Activated CD8-positive, alpha-beta memory T cell treated with anti-CD3 and anti-CD28 coated beads, Interleukin-2, amount 50 U/mL, for 1 hour (primary cell): ENCODE measurements around the gene UGT2B11.
"Not testable (repeated sequence)": the region's sequence is repeated elsewhere in the genome, so short reads cannot be mapped to it uniquely, and the experiment has no call there.

Experiments used
- DNase-seq: peaks from one replicate; pipeline ENCODE4 v3.0.0-alpha.2; 2020; ENCODE audit errors: extremely low read depth

UGT2B11 gene

DNA sequence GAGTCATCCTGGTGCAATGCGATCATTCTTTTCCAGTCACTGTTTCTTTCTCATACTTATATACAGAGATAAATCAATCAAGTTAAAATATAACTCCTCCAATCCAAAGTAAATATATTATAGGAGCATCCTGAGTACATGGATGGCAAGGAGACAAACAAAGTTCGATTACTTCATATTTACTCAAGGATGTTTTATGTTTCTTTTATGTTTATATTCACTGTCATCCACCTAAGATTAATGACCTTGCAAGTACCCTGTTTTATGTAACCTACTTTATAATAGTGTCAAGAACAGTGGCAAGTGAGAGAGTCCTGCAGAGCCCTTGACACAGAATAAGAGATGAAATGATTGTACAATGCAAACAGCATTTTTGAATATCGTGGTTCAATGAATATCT lies at the start of gene UGT2B11:
TSS of gene UGT2B11 (minus strand) at position 33 of the 400 bp plus-strand sequence. CDS start at position 7, 26 bp downstream.
- no peak for DNase-seq

DNA sequence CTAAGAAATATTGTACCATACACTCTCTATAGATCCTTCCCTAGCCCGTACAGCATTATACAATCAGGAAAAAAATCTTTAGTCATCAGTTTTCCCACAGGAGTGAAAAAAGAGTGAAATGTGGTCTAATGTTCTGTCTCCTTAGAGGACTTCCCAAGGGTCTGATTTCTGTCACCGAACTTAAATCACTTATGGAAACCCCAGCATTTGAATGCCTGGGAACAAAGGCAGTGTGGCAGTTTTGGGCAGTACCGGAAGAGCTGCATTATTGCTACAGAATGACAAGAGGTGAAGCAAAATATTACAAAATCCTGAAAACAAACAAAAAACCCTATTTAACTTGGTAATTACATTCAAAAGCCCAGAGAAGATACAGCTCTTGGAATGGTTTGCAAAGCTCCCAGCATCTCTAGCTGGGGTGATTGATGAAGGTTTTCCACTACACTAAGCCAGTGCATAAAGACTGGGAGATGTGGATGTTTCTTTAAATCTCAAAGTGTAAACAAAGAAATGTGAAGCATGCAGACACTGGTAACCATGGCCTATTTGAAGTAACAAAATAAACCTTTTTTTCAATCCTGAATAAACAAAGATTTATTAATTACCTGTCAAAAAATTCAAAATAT lies 38.7 kb upstream of the UGT2B11 start:
- DNase-seq = not testable (repeated sequence)

DNA sequence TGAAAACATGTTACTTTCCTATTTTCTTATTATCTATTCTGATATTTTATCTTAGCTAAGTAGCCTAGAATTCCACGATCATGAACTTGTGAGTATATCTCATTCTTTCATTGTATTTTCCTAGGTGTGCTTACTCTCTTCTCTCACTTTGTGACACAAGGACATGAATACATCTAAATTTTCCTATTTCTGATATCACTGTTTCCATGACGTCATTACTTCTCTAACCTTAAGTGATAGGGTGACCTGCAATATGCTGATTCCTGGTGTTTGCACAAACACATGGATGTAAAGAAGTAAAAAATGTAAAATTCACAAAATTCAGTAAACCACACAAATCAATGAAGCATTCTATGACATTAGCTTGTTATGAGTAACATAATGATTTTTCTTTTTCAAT lies 36.3 kb upstream of the UGT2B11 start:
- not testable (repeated sequence) for DNase-seq

DNA sequence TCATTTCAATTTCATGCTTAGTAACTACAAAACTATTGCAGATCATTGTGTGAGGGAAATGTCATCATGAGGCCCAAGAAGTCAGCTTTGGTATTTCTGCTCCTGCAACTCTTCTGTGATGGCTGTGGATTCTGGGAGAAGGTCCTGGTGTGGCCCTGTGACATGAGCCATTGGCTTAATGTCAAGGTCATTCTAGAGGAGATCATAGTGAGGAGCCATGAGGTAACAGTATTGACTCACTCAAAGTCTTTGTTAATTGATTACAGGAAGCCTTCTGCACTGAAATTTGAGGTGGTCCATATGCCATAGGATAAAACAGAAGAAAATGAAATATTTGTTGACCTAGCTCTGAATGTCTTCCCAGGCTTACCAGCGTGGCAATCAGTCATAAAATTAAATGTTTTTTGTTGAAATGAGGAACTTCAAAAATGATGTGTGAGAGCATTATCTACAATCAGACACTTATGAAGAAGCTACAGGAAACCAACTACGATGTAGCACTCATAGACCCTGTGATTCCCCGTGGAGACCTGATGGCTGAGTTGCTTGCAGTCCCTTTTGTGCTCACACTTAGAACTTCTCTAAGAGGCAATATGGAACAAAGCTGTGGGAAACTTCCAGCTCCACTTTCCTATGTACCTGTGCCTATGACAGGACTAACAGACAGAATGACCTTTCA lies 28.2 kb upstream of the UGT2B11 start:
- not testable (repeated sequence) for DNase-seq

DNA sequence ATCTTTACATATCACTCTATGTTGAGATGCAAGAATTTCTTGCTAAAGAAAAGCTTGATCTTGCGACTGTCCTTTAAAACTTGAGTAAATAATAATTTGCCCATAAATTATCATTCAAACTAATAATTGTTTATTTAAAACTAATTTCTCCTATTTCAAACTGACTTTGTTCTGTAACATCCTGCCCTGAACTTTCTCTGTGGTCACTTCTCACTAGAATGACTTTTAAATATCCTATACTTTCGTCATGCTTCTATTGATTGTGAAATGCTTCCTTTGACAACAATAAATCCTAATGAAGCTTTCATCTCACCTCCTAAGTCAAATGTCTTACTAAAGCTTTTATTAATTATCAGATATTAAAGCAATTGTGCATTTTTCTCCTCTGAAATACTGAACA lies 27.2 kb upstream of the UGT2B11 start:
- not testable (repeated sequence) for DNase-seq

DNA sequence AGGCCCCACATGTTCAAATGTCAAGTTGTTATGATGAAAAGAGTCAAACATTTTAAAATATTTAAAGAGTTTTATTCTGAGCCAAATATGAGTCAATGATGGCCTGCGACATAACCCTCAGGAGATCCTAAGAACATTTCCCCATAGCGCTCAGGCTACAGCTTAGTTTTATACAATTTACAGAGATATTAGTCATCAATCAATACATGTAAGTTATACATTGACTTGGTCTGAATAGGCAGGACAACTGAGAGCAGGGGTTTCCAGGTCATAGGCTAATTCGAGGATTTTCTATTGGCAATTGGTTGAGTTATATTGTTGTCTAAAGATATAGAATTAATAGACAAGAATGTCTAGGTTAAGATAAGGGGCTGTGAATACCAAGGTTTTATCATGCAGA lies 26.2 kb upstream of the UGT2B11 start:
- not testable (repeated sequence) for DNase-seq

DNA sequence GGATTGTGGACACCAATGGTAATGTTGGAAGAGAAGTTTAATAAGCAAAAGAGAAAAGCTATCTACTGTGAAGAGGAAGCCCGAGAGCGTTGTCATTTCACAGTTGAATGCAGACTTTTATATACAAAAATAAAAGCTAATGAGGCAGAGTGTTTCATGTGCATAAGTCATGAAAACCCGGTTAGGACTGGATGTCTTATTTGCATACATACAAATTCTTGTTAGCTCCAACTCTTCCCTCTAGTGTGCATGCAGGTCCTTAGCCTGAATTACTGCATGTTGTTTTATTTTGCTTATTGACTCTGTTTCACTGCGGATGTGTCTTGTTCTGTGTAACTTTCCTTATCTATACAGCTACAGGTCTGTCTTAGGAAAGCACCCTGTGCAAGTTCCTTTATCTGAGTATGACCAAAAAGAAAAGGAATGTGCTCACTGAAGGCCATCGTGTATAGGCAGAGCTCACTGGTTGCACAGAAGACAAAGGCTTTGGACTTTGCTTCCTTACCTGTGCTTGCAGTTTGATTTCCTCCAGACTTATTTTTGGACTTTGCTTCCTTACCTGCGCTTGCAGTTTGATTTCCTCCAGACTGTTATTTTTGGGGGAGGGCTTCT lies 25.1 kb upstream of the UGT2B11 start:
- no peak for DNase-seq

DNA sequence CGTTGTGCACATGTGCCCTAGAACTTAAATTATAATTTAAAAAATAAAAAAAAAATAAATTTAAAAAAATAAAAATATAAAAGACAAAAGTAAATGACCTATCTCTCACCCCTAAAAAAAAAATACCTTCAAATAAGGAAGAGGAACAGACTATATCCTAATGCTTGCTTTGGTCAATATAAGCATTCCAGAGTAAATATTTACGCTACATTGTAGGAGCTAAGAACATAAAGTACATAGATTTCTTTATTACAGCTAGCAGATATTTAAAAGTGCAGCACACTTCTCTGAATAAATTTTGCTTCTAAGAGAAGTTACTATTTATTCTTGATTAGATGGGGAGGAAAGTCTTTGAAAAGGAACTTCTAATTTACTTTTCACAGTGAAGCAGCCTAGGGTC lies 24.5 kb upstream of the UGT2B11 start:
- no peak for DNase-seq

DNA sequence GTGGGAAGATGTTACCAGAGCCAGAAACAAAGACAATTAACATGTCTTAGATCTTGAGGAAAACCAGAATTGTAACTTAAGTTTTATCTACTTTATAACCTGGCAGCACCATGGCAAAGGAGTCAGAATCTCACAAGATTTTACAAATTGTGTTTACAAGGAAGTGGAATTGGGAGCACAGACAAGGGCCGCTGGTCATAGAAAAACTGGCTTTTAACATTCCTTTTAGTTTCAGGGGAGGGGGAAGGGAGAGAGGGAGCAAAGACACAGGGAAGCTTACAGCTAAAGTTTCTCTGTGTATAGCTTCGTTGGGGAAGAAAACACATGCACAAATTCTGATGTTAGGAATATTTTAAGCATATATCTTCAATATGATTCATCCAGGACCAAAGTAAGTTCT lies 10.3 kb upstream of the UGT2B11 start:
- DNase-seq = no peak

DNA sequence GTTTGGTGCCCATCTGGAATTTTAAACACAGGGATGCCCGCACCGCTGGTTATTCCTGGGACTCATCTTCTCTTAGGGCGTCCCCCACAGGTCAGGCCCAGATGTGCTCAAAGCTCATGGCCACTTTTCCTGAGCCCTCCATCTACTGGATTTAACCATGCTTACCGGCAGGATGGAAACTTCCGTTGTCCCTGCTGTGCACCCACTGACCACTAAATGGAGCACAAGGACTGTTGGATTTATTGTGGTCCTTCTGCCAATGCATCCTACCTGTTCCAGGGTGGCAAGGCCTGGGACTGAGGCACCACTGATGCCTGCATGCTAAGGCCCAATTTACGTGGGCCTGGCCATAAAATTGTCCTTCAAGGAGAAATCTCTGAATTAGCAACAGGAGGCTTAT lies 8.7 kb upstream of the UGT2B11 start:
- not testable (repeated sequence) for DNase-seq

DNA sequence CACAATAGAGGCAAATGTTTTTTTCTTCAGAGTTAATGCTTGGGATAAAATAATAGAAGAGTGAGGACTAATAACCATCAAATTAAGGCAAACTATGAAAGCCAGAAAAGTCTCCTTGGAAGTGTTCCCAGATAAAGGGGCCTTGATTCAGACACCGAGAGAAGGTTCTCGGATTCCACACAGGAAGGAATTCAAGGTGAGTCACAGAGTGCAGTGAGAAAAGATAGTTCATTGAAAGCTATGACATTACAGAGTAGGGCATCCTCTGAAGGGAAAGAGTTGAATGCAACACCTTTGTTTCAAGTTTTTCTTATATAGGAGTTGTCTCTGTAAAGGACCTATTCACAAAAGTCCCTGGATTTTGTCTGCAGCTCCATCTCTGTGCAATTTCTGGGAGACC lies 3.9 kb upstream of the UGT2B11 start:
- DNase-seq = not testable (repeated sequence)

DNA sequence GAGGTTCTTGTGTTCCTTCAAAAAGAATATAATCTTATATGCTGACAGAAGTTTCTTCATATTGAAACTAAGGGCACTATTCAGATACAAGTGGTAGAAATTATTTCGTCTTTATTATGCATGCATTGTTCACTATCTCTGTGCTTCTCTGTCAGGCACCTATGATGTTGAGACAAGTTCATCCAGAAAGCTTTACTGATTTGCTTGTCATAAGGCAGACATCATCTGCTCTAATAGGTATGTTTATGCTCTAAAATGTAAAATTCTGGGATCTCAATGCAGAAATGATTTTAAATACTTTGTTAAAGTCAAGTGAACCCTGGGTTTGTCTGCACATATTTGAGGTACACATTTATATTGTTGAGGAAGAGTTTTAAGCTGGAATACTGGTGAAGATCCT lies 3.6 kb downstream of the UGT2B11 start:
- DNase-seq = no peak

DNA sequence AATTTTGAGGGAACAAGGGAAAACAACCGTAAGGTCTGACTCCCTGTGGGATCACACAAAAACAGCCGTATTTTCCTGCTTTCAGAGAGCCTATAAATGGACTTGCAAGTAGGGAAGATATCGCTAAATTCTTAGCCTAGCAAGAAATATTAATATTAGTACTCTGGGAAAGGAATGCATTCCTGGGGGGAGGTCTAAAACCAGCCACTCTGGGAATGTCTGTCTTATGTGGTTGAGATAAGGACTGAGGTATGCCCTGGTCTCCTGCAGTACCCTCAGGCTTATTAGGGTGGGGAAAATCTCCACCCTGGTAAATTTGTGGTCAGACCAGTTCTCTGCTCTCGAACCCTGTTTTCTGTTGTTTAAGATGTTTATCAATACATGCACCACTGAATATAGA lies 16.0 kb downstream of the UGT2B11 start:
- not testable (repeated sequence) for DNase-seq

DNA sequence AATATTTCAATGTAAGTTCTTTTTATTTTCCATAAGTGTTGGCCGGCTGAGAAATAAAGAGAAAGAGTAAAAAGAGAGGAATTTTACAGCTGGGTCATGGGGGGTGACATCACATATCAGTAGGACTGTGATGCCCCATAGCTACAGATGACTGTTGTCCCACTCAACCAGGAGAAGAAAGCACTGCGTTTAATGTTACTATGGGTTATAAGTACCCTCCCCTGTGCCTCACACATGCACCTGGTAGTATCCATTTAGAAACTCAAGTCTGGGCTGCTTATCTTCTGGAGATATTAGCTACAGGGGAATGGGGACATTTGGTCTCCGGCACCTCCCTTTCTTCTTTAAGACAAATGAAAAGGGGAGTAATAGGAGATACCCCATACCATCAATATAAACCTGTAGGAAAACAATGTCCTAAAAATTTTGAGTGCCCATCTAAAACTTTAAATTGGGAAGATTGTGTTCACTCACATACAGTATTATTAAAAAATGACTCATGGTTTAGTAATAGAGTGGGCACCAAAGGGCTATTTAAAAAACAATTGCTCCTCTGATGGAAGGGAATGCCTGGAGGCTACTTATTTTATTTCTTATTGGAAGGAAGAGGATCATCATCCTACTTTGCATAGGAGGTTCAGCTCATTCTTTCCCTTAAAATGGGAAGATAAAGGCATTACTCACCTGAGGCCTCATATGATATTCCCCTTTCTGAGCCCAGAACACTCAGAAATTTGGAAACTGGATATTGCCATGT lies 18.2 kb downstream of the UGT2B11 start:
- no peak for DNase-seq

DNA sequence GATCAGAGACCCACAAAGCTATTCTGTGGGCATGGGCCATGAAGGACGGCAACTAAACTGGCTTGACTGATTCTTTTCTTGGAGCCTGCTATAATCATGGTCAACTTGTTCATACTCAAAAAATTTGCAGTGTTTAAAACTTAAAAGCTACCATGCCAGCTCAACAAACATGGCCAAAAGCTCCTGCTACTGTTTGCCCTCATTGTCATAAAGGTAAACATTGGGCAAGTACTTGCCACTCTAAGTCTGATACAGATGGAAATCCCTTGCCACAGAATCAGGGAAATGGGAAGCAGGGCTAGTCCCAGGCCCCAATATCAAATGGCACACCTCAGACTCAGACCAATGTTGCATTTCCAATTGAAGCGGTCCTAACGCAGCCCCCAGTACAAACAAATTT lies 20.4 kb downstream of the UGT2B11 start:
- DNase-seq = no peak

DNA sequence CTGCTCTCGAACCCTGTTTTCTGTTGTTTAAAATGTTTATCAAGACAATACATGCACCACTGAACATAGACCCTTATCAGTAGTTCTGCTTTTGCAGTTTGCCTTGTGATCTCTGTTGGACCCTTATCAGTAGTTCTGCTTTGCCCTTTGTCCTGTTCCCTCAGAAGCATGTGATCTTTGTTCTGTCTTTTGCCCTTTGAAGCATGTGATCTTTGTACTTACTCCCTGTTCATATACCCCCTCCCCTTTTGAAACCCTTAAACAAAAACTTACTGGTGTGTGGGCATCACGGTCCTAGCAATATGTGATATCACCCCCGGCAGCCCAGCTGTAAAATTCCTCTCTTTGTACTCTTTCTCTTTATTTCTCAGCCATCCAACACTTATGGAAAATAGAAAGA lies 22.6 kb downstream of the UGT2B11 start:
- DNase-seq = not testable (repeated sequence)

DNA sequence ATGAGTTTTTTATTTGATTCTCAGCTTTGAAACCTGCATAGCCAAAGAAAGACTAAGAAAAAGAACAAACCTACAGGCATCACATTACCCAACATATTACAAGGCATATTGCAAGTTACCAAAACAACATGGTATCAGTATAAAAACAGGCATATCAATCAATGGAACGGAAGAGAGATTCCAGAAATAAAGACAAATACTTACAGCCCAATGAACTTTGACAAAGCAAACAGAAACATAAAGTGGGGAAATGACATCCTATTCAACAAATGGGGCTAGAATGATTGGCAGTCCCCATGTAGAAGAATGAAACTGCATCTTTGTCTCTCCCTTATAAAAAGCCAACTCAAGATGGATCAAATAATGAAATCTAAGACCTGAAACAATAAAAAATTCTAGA lies 23.9 kb downstream of the UGT2B11 start:
- DNase-seq = not testable (repeated sequence)

DNA sequence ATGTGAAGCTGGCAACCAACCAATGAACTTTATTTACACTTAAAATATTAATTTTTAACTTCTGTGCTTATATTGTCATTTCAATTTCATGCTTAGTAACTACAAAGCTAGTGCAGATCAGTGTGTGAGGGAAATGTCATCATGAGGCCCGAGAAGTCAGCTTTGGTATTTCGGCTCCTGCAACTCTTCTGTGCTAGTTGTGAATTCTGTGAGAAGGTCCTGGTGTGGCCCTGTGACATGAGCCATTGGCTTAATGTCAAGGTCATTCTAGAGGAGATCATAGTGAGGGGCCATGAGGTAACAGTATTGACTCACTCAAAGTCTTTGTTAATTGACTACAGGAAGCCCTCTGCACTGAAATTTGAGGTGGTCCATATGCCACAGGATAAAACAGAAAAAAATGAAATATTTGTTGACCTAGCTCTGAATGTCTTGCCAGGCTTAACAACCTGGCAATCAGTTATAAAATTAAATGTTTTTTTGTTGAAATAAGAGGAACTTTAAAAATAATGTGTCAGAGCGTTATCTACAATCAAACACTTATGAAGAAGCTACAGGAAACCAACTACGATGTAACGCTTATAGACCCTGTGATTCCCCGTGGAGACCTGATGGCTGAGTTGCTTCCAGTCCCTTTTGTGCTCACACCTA lies 32.9 kb downstream of the UGT2B11 start:
- DNase-seq = not testable (repeated sequence)

DNA sequence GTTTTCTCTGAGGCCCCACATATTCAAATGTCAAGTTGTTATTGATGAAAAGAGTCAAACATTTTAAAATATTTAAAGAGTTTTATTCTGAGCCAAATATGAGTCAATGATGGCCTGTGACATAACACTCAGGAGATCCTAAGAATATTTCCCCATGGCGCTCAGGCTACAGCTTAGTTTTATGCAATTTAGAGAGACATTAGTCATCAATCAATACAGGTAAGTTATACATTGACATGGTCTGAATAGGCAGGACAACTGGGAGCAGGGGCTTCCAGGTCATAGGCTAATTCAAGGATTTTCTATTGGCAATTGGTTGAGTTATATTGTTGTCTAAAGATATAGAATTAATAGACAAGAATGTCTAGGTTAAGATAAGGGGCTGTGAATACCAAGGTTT lies 34.7 kb downstream of the UGT2B11 start:
- DNase-seq = not testable (repeated sequence)

DNA sequence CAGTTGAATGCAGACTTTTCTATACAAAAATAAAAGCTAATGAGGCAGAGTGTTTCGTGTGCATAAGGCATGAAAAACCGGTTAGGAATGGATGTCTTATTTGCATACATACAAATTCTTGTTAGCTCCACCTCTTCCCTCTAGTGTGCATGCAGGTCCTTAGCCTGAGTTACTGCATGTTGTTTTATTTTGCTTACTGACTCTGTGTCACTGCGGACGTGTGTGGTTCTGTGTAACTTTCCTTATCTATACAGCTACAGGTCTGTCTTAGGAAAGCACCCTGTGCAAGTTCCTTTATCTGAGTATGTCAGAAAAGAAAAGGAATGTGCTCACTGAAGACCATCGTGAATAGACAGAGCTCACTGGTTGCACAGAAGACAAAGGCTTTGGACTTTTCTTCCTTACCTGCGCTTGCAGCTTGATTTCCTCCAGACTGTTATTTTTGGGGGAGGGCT lies 35.8 kb downstream of the UGT2B11 start:
- DNase-seq = not testable (repeated sequence)

DNA sequence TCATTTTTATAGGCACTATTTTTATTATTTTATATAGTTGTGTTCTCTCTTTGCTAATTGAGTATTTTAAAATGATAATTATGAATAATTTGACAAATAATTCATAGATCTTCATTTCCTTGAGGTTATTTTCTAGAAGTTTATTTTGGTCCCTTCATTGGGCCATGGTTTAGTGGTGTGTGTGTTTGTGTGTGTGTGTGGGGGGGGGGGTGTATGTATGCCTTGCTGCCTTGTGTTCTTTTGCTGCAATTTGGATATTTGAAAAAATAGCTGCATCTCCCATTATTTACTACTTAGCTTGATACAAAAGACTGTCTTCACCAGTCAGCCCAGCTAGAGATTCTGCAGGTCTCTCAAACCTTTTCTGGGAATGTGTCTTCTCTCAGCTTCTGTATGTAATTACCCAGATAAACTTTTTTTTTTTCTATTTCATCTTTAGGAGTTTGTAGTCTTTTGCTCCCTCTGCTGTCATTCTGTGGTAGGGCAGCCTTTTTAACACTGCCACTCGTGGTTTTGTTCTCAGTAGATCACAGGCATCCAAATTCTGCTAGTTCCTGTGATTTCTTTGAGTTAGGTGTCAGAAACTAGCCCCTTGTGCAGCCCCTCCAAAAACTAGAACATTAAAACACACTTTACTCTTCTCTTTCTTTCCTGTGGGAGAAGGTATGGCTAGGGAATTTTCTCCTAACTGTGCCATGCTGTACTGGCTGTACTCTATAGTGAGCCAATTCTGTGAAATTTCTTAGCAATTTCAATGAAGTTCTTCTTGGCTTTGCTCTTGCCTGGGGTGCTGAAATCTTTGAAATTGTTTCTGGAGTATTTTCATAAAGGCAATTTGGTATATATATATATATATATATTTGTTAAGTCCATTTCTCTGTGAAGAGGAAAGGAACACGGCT lies 44.1 kb downstream of the UGT2B11 start:
- not testable (repeated sequence) for DNase-seq
